Hypothalamus (tissue), 51 donors: ENCODE measurements around the gene TDRD3.
"Not testable (repeated sequence)": the region's sequence is repeated elsewhere in the genome, so short reads cannot be mapped to it uniquely, and the experiment has no call there.

ENCODE experiments used
- DNase-seq, 51 donors: peaks; one replicate each; lab custom pipeline; 2025; lab: John Stamatoyannopoulos, UW

Gene TDRD3

DNA sequence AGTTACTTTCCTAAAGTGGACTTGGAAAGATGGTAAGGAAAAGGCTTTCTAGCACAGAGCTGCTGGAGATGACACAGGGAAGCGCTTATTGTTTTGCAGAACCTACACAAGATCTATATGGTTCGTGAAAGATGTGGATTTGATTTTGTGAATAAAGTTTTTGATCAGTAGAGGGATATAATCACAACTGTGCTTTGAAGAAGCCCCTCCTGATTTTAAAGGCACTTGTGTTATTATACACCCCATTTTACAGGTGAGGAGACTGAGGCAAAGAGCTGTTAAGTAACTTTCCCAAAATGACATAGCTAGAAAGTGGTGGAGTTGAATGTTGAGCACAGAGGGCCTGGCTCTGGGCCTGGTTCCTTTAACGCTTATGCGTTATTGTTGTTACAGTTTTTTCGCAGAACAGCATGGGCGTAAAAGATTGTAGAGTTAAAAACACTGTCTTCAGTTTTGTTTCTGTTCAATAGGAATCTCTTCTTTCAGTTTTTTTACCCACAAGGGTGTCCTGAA is 1.4 kb downstream of the TDRD3 start:
- no peak for DNase-seq

DNA sequence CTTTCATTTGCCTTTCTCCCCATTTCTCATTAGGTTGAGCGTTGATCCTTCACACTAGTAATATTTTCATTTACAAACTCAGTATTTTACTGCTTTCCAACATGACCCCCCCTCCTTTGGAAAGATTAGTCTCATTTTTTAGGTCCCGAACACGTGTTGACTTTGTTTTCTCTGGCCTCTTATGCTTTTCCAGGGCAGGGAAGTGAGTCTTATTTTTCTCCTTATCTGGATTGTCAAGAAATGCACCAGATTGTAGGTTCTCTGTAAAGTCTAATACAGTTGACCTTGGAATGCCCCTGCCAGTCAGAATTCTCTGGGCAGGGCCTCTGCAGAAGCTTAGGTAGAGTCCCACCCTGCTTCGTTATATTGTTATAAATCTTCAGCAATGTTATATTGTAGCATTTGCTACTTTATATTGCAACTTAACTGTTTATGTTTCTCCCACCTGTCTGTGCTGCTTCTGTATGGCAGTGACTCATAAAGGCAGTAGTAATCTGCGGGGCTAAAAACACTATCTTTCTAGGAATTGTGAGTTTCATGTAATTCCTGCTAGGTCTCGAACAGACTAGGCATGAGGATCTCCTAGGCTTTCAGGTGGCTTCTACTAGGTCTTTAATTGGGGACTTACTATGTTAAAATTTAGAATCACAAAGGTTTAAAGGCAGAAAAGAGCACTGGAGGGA is 2.0 kb downstream of the TDRD3 start:
- no peak for DNase-seq

DNA sequence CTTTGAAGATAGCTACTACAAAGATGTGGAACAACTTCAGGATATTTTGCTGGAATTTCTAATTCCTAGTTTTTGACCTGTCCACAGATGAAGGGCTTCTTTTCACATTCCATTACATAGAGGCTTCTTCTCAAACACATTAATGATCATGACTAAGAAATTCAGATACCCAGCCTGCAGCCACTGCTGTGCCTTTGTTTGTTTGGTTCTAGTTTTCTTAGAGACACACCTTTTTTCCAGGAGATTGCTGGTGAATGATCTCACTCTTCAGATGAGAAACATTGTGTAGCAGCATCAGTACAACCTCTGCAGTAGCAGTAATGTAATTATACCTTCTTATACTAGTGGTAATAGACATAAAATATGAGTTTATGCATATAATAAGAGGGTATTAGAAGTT is 5.0 kb downstream of the TDRD3 start:
- no peak for DNase-seq

DNA sequence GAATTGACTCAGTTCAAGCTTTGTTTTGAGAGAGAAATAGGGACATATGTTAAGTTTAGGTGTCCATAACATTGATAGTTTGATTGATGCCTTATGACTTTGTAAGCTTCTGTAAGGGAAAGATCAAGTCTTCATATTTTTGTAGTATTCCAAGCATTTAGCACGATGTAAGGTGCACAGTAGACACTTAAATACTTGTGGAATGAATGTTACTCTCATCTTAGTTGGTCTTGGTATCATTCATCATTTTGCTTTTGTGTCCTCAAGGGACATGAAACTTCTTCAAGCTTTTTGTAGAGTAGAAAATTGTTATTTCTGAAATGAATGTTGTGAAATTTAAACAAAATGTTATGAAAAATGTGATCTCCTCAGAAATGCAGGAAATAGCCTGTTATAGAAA is 10.1 kb downstream of the TDRD3 start:
- no peak for DNase-seq

DNA sequence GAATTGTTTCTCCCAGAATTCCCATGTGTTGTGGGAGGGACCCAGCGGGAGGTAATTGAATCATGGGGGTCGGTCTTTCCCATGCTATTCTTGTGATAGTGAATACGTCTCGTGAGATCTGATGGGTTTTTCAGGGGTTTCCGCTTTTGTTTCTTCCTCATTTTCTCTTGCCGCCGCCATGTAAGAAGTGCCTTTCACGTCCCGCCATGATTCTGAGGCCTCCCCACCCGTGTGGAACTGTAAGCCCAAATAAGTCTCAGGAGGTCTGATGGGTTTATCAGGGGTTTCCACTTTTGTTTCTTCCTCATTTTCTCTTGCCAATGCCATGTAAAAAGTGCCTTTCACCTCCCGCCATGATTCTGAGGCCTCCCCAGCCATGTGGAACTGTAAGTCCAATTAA is 10.8 kb downstream of the TDRD3 start:
- DNase-seq: not testable (repeated sequence)

DNA sequence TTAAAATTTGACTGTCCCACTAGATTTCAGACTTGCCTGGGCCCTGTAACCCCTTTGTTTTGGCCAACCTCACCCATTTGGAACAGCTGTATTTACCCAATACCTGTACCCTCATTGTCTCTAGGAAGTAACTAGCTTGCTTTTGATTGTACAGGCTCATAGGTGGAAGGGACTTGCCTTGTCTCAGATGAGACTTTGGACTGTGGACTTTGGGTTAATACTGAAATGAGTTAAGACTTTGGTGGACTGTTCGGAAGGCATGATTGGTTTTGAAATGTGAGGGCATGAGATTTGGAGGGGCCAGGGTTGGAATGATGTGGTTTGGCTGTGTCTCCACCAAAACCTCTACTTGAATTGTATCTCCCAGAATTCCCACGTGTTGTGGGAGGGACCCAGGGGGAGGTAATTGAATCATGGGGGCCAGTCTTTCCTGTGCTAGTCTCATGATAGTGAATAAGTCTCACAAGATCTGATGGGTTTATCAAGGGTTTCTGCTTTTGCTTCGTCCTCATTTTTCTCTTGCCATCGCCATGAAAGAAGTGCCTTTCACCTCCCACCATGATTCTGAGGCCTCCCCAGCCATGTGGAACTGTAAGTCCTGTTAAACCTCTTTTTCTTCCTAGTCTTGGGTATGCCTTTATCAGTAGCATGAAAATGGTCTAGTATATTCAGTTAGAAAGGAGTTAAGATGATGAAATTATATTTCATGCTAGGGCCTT is 12.7 kb downstream of the TDRD3 start:
- not testable (repeated sequence) for DNase-seq

DNA sequence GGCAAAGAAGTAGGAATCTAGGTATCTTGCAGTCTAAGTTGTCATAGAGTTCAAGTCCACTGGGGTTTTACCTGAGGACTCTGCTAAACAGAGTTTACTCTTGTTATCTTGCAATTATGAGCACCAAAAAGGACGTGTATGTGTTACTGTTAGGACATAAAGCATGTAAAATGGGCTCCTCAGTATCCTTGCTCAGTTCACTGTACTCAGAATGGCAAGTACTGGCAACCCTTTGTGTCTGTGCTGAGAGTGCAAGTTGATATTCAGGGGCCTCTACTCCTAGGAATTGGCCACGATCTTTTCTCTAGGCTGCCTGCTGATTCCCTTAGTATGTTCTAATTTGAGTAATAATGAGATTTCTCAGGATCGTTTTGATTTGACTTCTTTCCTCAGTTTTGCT is 13.3 kb downstream of the TDRD3 start:
- no peak for DNase-seq

DNA sequence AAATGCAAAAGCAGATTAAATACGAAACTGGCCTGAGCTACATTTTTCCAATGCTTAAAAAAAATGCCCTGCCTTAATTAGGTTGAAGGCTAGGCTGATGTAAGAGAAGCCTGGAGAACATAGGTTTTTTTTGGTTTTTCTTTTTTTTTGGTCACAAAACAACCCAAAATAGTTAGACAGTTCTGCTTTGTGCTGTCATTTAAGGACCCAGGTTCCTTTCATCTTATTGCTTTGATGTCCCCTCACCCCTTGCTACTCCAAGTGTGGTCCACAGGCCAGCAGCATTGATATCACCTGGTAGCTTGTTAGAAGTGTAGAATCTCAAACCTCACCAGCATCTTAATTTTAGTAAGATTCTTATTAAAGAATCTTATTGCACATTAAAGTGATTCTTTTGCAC is 14.4 kb downstream of the TDRD3 start:
- DNase-seq: no peak

DNA sequence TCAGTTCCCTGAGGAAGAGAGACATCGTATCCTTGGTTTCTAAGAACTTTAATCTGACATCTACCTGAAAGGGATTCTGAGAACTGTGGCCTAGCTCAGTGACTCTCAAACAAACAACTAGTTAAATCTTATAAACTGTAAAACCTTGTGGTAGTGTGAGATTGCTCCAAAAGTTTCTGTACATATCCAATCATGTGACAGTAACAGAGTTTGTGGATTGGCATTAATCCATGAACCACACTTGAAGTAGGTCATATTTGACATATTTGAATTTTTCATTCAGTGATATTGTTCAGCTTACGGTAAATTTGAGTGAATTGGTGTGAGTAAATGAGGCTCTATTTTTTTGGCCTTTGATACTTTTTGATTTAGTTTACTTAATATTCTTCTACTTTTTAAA is 15.0 kb downstream of the TDRD3 start:
- DNase-seq: no peak

DNA sequence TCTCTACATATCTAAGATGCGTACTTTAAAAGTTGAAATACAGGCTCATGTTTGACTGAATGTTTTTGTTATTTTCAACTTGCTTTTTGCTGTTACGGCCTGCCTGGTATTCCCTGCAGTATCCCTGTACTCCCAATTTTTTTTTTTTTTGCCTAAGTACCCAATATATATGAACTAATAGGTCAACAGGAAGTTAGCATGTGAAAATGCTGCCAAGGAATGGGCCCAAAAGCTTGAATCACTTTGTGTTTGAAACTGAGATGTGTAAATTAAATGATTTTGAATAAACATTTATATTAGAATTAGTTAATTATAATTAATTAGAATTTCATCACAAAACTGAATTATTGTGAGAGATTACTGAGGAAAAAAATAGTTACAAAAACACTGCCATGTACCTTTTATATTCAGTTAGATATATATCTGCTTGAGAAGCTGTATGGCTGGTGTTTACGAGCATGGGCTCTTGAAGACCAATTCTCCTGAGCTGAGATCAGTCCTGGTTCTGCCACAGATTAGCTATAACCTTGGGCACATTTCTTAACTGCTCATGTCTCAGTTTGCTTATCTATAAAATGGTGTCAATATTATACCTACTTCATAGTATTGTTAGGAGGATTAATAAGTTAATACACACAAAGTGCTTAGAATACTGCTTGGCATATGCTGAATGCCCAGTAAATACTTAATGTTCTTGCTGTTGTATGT is 16.0 kb downstream of the TDRD3 start:
- DNase-seq: no peak

DNA sequence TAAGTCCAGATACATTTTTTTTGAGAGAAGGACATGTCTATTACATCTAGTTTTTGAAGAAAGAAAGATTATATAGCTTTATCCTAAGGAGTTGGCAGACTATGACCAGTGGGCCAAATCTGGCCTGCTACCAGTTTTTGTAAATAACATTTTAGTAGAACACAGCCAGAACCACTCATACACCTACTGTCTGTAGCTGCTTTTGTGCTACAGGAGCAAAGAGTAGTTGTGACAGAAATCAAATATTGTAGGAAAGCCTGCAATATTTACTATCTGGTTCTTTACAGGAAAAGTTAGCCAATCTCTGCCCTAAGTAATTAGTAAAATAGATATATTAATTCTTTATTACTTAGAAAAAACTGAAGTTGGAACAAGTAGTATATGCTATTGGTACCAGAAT is 17.2 kb downstream of the TDRD3 start:
- DNase-seq: no peak

DNA sequence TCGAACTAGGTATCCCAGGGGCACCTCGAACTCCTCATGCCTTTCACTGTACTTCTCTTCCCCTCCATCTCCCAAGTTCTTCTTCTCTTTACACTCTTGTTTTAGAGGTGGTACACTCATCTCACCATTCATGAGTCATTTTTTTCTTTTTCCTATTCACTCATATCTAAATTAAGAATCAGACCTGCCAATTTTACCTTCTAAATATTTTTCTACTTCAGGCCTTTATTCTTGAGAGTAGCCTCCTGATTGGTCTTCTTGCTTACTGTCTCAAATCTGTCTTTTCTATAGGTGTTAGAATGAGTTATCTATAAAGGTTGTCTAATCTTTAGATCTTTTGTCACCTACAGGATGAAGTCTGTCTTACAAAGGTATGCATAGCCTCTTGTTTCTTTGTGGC is 20.7 kb downstream of the TDRD3 start:
- no peak for DNase-seq

DNA sequence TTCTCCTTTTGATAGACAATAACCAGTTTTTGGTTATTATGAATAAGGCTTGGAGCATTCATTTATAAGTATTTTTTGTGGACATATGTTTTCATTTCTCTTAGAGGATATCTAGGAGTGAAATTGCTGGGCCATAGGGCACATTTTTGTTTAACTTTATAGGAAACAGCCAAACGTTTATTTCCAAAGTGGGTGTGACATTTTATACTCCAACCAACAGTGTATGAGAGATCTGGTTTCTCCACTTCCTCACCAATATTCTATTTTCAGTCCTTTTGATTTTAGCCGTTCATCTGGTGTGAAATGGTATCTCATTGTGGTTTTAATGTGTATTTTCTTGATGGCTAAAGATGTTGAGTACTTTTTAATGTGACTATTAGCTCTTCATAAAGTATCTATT is 21.9 kb downstream of the TDRD3 start:
- DNase-seq: no peak

DNA sequence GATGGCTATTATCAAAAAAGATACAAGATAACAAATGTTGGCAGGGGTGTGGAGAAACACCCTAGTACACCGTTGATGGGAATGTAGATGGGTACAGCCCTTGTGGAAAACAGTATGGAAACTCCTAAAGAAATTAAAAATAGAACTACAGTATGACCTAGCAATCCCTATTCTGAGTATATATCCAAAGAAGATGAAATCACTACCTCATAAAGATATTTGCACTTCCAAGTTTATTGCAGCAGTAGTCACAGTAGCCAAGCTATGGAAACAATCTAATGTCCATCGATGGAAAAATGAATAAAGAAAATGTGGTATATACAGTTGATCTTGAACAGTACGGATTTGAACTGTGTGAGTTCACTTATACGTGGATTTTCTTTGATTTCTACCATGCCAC is 28.3 kb downstream of the TDRD3 start:
- DNase-seq: no peak

DNA sequence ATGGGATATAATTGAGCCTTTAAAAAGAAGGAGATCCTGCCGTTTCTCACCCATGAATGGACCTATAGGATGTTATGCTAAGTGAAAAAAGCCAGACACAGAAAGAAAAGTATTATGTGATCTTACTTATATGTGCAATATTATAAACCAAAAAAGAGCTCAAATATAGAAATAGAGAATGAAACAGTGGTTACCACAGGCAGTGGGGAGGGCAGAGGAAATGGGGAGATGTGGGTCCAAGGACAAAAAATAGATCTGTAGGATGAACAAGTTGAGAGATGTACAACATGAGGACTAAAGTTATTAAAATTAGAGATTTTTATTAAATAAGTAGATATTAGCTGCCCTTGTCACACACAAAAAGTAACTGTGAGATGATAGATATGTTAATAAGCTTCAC is 29.1 kb downstream of the TDRD3 start:
- no peak for DNase-seq

DNA sequence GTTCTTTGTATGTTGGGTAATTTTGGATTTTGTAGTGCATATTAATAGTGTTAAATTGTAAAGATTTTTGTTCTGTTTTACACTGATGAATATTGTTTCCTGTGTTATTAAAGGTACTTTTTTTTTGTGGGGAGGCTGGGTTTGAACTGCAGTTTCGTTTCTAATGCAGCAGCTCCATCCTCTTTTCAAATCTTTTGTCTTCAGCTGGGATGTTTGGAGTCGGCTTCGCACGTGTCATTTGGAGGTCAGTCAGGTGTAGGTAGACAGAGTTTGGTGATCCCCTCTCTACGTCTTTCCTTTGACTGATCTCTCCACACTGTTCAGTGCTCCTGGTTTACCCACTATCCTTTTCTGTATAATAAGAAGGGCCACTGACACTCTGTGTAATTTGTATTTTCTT is 30.3 kb downstream of the TDRD3 start:
- DNase-seq: no peak

DNA sequence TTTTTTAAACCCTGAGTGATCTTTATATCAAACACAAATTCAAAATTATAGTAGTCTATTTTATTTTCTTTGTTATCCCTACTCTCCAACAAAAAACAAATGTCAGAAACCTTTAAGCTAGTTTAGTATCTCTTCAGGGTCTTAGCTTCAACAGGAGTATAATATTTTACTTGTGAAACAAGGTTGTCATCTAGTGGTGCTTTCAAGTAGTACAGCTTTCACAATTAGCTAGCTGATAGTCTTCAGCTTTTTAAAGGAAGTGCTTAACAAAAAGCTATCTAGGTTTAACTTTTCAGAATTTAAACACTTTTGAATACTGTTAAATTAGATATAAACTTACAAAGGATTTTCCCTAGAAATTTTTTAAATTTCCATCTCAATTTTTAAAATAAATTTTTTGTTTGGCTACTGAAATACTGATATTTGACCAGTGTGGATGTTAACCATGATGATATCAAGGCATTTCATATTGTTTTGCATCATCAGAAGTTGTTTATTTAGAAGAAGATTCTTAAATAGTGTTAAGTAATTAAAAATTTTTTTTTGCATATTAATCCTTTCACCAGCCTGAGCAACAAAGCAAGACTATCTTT is 34.2 kb downstream of the TDRD3 start:
- peak in 2 of 51 donors; percentile 4 to 28 for DNase-seq

DNA sequence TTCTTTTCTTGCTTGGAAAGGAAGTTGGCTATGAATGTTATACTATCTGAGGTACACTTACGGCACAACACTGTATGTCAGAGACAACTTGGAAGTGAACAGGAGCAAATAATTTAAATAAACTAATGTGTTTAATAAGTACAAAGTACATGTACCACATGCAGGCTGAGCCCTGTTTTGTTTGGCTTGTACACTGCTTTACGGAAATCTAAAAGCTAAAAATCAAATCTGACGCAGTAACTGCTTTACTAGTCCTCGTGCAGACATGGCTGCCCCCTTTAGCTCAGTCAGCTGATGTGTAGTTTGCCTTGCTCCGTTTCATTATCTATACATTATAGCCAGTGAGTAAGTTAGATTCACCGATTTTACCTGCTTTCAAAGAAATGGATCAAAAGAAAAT is 36.5 kb downstream of the TDRD3 start:
- DNase-seq: no peak

DNA sequence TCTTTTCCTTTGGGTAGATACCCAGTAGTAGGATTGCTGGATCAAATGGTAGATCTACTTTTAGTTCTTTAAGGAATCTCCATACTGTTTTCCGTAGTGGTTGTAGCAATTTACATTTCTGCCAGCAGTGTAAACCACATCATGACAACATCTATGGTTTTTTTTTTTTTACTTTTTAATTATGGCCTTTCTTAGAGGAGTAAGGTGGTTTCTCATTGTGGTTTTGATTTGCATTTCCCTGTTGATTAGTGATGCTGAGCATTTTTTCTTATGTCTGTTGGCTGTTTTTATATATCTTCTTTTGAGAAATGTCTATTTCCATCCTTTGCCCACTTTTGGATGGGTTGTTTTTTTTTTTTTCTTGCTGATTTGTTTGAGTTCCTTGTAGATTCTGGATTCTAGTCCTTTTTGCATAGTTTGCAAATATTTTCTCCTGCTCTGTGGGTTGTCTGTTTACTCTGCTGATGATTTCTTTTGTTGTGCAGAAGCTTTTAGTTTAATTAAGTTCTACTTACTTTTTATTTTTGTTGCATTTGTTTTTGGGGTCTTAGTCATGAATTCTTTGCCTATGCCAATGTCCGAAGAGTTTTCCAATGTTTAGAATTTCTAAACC is 38.8 kb downstream of the TDRD3 start:
- no peak for DNase-seq

DNA sequence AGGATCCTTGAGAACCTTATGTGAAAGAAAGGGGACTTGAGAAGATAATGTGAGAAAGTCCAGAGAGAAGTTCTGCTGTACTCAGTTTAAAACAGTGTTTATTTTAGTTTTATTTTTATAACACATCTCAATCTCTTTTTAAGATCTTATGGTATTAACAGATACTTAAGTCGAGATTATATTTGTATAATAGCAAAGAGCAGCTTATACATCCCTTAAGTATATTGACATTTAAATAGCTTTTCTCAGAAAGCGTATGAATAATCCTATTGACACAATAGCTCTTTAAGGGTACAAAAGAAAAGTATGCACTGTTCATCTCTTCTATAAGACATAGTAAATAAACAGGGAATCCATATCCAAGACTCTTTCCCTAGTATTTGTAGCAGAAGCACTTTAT is 42.2 kb downstream of the TDRD3 start:
- DNase-seq: no peak

DNA sequence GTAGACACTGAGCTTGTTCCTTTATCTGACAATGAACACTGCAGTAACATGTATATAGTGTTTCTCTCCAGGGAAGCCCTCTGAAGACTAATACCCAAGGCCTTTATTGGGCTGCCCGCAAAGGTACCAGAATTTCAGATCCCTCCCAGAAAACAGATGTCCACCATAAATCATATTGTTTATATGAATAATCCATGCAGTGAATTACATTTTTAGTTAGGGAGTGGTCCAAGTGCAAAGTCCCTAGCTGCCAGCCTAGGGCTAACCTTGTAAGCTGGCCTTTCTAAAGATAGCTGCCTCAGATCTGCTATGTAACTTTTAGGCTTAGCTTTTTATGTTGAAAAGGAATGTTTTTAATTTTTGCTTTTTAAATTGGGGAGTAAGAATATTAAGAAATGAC is 44.7 kb downstream of the TDRD3 start:
- DNase-seq: no peak
